ENCODE data around the gene TMEM120B.

TMEM120B gene

DNA sequence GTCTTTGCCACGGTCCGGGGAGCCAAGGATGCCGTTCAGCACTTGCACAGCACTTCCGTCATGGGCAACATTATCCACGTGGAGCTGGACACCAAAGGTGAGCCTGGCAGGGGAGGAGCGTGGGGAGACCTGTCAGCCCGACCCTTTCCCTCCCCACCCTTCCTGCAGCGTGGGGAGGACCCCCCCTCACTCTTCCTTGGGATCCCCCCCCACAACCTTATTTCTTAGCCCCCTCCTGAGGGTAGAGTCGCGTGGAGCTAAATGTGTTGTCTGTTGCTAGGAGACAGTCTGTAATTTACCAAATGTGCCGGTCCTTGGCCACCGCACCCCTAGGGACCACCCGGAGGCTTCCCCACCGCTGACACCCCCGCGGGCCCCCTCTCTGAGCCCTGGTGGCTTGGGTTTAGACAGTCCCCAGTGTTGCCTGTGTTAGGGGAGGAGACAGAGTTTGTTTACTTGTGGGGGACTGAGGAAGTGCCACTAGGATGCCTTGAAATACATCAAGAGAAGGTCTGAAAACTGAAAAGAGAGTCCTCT, 93.5 kb downstream of the TMEM120B start:
- H4K8ac ChIP-seq (ENCODE audit: low read length): no peak overlapping the region
- DNase-seq: peak; percentile 27
- H2BK120ac ChIP-seq (ENCODE audit: low read depth, low read length): peak overlapping the region; percentile 34
- H3K4ac ChIP-seq (ENCODE audit: low read depth in 1 of 2, low read length in 2 of 2): peak overlapping the region in 1 of 2 experiments; percentile 34
- peaks cover 39 to 49% of the 10 kb centered on the region in 2 experiments for H3K36me3 ChIP-seq (ENCODE audit: control insufficient read depth in 1 of 2, insufficient read depth in 2 of 2, low read depth in 1 of 2, low read length in 2 of 2)
- H3K27ac ChIP-seq (ENCODE audit: low read length, poor library complexity, severe bottlenecking): no peak overlapping the region
- H3K4me2 ChIP-seq (ENCODE audit: low read length, poor library complexity, severe bottlenecking): peak overlapping the region; percentile 88
- peak overlapping the region in 1 of 2 experiments; percentile 51 for H3K14ac ChIP-seq (ENCODE audit: low read length in 2 of 2)
- H3K23ac ChIP-seq (ENCODE audit: low read length in 2 of 2): peak overlapping the region in 1 of 2 experiments; percentile 75
- peak overlapping the region; percentile 39 for H4K91ac ChIP-seq (ENCODE audit: low read length)
- H2AK5ac ChIP-seq (ENCODE audit: low read length, severe bottlenecking): no peak overlapping the region
- no peak overlapping the region for H2BK5ac ChIP-seq (ENCODE audit: low read depth, low read length, poor library complexity, severe bottlenecking)
- H3K27me3 ChIP-seq (ENCODE audit: control insufficient read depth in 1 of 2, insufficient read depth in 1 of 2, low read length in 2 of 2): no peaks in the 10 kb centered on the region
- H3K79me1 ChIP-seq (replicated peaks; ENCODE audit: low read length, poor library complexity, severe bottlenecking): peaks cover 18% of the 10 kb centered on the region
- H2BK15ac ChIP-seq (ENCODE audit: low read depth, poor library complexity, severe bottlenecking): no peak overlapping the region
- H3K4me3 ChIP-seq (ENCODE audit: insufficient read depth in 1 of 2, low read depth in 1 of 2, low read length in 2 of 2): peak overlapping the region; percentile 49 to 81
- 2% methylated on average over 13 of the region's 16 CpGs for WGBS
- no peak overlapping the region for H2BK12ac ChIP-seq (ENCODE audit: low read length in 2 of 2)
- H3K4me1 ChIP-seq (ENCODE audit: control insufficient read depth, insufficient read depth, low read depth, low read length): peaks cover 28% of the 10 kb centered on the region
- H2AFZ ChIP-seq (ENCODE audit: low read depth, low read length): no peak overlapping the region
- H3K18ac ChIP-seq (ENCODE audit: low read depth in 1 of 2, low read length in 2 of 2): peak overlapping the region in 1 of 2 experiments; percentile 79
- no peaks in the 10 kb centered on the region for H3K9me3 ChIP-seq (ENCODE audit: control insufficient read depth, low read length)
- peak overlapping the region; percentile 92 for H3K9ac ChIP-seq (ENCODE audit: low read length)

GRCh38 chr12:121806546-121807423, 94.2 kb downstream of the TMEM120B start:
- Histone ChIP-seq H4K8ac (ENCODE audit: low read length) (no peak overlapping the region), H2BK5ac (ENCODE audit: low read depth, low read length, poor library complexity, severe bottlenecking) (no peak overlapping the region), H3K4me2 (ENCODE audit: low read length, poor library complexity, severe bottlenecking) (peak overlapping the region; percentile 88), H3K23ac (ENCODE audit: low read length in 2 of 2) (no peak overlapping the region), H3K4me1 (ENCODE audit: control insufficient read depth, insufficient read depth, low read depth, low read length) (peaks cover 35% of the 10 kb centered on the region), H2AK5ac (ENCODE audit: low read length, severe bottlenecking) (no peak overlapping the region), H3K4ac (ENCODE audit: low read depth in 1 of 2, low read length in 2 of 2) (peak overlapping the region in 1 of 2 experiments; percentile 61), H2BK12ac (ENCODE audit: low read length in 2 of 2) (peak overlapping the region; percentile 46 to 55), H2BK120ac (ENCODE audit: low read depth, low read length) (peak overlapping the region; percentile 34), H3K9ac (ENCODE audit: low read length) (peak overlapping the region; percentile 92), H3K36me3 (ENCODE audit: control insufficient read depth in 1 of 2, insufficient read depth in 2 of 2, low read depth in 1 of 2, low read length in 2 of 2) (peaks cover 44 to 55% of the 10 kb centered on the region in 2 experiments), H3K14ac (ENCODE audit: low read length in 2 of 2) (no peak overlapping the region), H3K9me3 (ENCODE audit: control insufficient read depth, low read length) (no peaks in the 10 kb centered on the region), H3K79me1 (replicated peaks; ENCODE audit: low read length, poor library complexity, severe bottlenecking) (peaks cover 18% of the 10 kb centered on the region), H2AFZ (ENCODE audit: low read depth, low read length) (no peak overlapping the region), H3K18ac (ENCODE audit: low read depth in 1 of 2, low read length in 2 of 2) (no peak overlapping the region), H3K27me3 (ENCODE audit: control insufficient read depth in 1 of 2, insufficient read depth in 1 of 2, low read length in 2 of 2) (no peaks in the 10 kb centered on the region), H3K27ac (ENCODE audit: low read length, poor library complexity, severe bottlenecking) (no peak overlapping the region), H3K4me3 (ENCODE audit: insufficient read depth in 1 of 2, low read depth in 1 of 2, low read length in 2 of 2) (peak overlapping the region; percentile 12 to 81), H4K91ac (ENCODE audit: low read length) (no peak overlapping the region), H2BK15ac (ENCODE audit: low read depth, poor library complexity, severe bottlenecking) (no peak overlapping the region)
- peak; percentile 57 for DNase-seq
- 45% methylated on average over 17 of the region's 21 CpGs for WGBS

DNA sequence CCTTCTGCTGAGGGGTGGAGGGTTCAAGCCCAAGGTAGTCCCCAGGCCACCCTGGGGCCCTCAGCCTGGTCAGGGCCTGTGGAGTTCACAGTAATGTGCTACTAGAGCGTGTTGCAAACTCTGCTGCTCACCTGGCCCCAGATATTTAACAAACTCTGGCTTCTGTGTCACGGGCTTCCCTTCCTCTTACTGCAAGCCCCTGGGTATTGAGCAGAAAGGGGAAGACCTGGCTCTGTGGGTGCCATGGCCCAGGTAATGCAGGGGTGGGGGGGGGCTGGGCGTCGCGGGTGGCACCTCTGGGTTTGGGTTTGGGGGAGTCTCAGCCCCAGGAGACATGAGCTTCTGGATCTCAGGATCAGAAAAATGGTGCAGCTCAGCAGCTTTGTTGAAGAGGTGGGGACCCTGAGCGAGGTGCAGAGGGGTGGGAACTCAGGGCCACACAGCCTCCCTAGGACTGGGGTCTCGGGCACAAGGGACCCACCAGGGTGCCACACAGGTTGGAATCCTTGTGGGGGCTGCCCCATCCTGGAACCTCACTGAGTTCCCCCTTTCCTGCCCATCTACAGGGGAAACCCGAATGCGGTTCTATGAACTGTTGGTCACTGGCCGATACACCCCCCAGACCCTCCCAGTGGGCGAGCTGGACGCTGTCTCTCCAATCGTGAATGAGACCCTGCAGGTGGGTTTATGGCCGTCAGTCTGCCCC, 95.2 kb downstream of the TMEM120B start:
- H3K4me3 ChIP-seq (ENCODE audit: insufficient read depth in 1 of 2, low read depth in 1 of 2, low read length in 2 of 2): no peak overlapping the region
- H2AFZ ChIP-seq (ENCODE audit: low read depth, low read length): no peak overlapping the region
- no peaks in the 10 kb centered on the region for H3K9me3 ChIP-seq (ENCODE audit: control insufficient read depth, low read length)
- no peak overlapping the region for H2BK120ac ChIP-seq (ENCODE audit: low read depth, low read length)
- H4K91ac ChIP-seq (ENCODE audit: low read length): no peak overlapping the region
- H3K27ac ChIP-seq (ENCODE audit: low read length, poor library complexity, severe bottlenecking): no peak overlapping the region
- H3K14ac ChIP-seq (ENCODE audit: low read length in 2 of 2): no peak overlapping the region
- peaks cover 44 to 58% of the 10 kb centered on the region in 2 experiments for H3K36me3 ChIP-seq (ENCODE audit: control insufficient read depth in 1 of 2, insufficient read depth in 2 of 2, low read depth in 1 of 2, low read length in 2 of 2)
- no peak overlapping the region for H2BK15ac ChIP-seq (ENCODE audit: low read depth, poor library complexity, severe bottlenecking)
- no peak overlapping the region for H3K4me2 ChIP-seq (ENCODE audit: low read length, poor library complexity, severe bottlenecking)
- H3K27me3 ChIP-seq (ENCODE audit: control insufficient read depth in 1 of 2, insufficient read depth in 1 of 2, low read length in 2 of 2): no peaks in the 10 kb centered on the region
- no peak overlapping the region for H3K23ac ChIP-seq (ENCODE audit: low read length in 2 of 2)
- H3K79me1 ChIP-seq (replicated peaks; ENCODE audit: low read length, poor library complexity, severe bottlenecking): peaks cover 18% of the 10 kb centered on the region
- H2AK5ac ChIP-seq (ENCODE audit: low read length, severe bottlenecking): no peak overlapping the region
- peaks cover 39% of the 10 kb centered on the region for H3K4me1 ChIP-seq (ENCODE audit: control insufficient read depth, insufficient read depth, low read depth, low read length)
- H2BK5ac ChIP-seq (ENCODE audit: low read depth, low read length, poor library complexity, severe bottlenecking): no peak overlapping the region
- no peak overlapping the region for H3K4ac ChIP-seq (ENCODE audit: low read depth in 1 of 2, low read length in 2 of 2)
- 87% methylated on average over 14 of the region's 14 CpGs for WGBS
- no peak overlapping the region for H3K18ac ChIP-seq (ENCODE audit: low read depth in 1 of 2, low read length in 2 of 2)
- peak overlapping the region; percentile 92 for H3K9ac ChIP-seq (ENCODE audit: low read length)
- DNase-seq: no peak
- no peak overlapping the region for H2BK12ac ChIP-seq (ENCODE audit: low read length in 2 of 2)
- H4K8ac ChIP-seq (ENCODE audit: low read length): no peak overlapping the region

DNA sequence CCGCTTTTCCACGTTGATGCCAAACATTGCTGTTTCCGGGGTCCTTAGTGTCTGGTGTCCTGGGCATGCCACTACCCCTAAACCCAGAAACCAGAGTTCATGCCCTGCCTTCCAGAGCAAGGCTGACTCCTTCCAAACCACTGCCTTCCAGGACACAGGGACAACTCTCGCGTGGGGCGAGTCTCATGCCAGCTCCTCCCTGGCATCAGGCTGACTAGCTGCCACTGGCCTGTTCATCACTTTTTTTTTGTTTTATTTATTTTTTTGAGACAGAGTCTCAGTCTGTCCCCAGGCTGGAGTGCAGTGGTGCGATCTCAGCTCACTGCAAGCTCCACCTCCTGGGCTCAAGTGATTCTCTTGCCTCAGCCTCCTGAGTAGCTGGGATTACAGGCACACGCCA, 96.1 kb downstream of the TMEM120B start:
- Histone ChIP-seq H4K8ac (ENCODE audit: low read length) (no peak overlapping the region), H3K9ac (ENCODE audit: low read length) (no peak overlapping the region), H3K27ac (ENCODE audit: low read length, poor library complexity, severe bottlenecking) (no peak overlapping the region), H2AK5ac (ENCODE audit: low read length, severe bottlenecking) (no peak overlapping the region), H3K23ac (ENCODE audit: low read length in 2 of 2) (no peak overlapping the region), H3K14ac (ENCODE audit: low read length in 2 of 2) (no peak overlapping the region), H2BK120ac (ENCODE audit: low read depth, low read length) (no peak overlapping the region), H3K18ac (ENCODE audit: low read depth in 1 of 2, low read length in 2 of 2) (no peak overlapping the region), H3K36me3 (ENCODE audit: control insufficient read depth in 1 of 2, insufficient read depth in 2 of 2, low read depth in 1 of 2, low read length in 2 of 2) (peaks cover 44 to 64% of the 10 kb centered on the region in 2 experiments), H3K4me2 (ENCODE audit: low read length, poor library complexity, severe bottlenecking) (no peak overlapping the region), H3K79me1 (replicated peaks; ENCODE audit: low read length, poor library complexity, severe bottlenecking) (peaks cover 18% of the 10 kb centered on the region), H3K4me1 (ENCODE audit: control insufficient read depth, insufficient read depth, low read depth, low read length) (peaks cover 45% of the 10 kb centered on the region), H2AFZ (ENCODE audit: low read depth, low read length) (no peak overlapping the region), H3K4ac (ENCODE audit: low read depth in 1 of 2, low read length in 2 of 2) (no peak overlapping the region), H3K9me3 (ENCODE audit: control insufficient read depth, low read length) (no peaks in the 10 kb centered on the region), H4K91ac (ENCODE audit: low read length) (no peak overlapping the region), H3K4me3 (ENCODE audit: insufficient read depth in 1 of 2, low read depth in 1 of 2, low read length in 2 of 2) (no peak overlapping the region), H2BK12ac (ENCODE audit: low read length in 2 of 2) (no peak overlapping the region), H2BK15ac (ENCODE audit: low read depth, poor library complexity, severe bottlenecking) (no peak overlapping the region), H2BK5ac (ENCODE audit: low read depth, low read length, poor library complexity, severe bottlenecking) (no peak overlapping the region), H3K27me3 (ENCODE audit: control insufficient read depth in 1 of 2, insufficient read depth in 1 of 2, low read length in 2 of 2) (no peaks in the 10 kb centered on the region)
- no peak for DNase-seq
- whole genome bisulfite sequencing: 97% methylated on average over 8 of the region's 8 CpGs

Measured in mesenchymal stem cell (in vitro differentiated cells and primary cell).